HG02973 (cell line): ENCODE data around the gene LRP1B.

ENCODE experiments used
- ATAC-seq: cut with Tn5 transposase; IDR thresholded peaks from one replicate; pipeline ENCODE4 v1.9.1; 2021; ENCODE audit warnings: moderate library complexity; ENCODE audit not compliant: unreplicated experiment

Gene LRP1B

GRCh38 chr2:141704541-141704940 lies 426.3 kb downstream of the LRP1B start:
- no peak for ATAC-seq

DNA sequence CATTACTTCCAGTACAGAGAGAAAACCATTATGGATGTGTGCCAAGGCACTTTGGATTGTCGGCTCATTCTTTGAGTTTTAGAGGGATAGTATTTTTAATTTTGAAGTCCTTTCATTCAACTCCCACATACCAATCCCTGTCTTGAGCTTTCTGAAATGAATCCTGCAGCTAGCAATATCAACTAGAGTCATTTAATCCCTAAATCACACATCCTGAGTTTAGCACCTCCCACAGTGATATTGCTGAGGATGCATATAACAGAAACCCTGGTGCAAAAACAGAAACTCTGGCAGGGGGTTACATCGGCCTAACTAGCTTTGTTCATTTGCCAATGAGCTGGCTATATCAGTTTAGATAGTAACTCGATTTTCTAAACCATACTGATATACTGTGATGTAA lies 427.3 kb downstream of the LRP1B start:
- ATAC-seq, result no peak

GRCh38 chr2:141701618-141702017 lies 429.2 kb downstream of the LRP1B start:
- no peak for ATAC-seq

- no peak for ATAC-seq
Measured at GRCh38 chr2:141699573-141699972, 431.2 kb downstream of the LRP1B start.

- ATAC-seq, result no peak
Measured at GRCh38 chr2:141698500-141698899, 432.3 kb downstream of the LRP1B start.

DNA sequence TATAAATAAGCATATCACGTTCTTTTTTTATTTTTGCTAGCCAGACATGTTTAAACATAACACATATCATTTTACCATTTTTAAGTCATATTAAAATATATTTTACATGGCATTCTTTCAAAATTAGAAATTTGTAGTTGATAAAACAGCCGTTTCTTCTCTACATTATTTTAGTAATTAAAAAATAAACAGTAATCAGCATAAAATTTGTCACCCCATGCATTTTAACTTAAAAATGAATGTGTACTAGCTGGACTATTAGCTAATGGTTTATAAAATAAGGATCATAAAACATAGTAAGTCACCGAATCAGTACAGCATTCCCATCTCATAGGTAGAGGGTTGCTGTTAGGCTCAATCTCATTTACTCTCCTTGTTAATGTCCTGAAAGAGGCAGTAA lies 433.8 kb downstream of the LRP1B start:
- ATAC-seq, result no peak

DNA sequence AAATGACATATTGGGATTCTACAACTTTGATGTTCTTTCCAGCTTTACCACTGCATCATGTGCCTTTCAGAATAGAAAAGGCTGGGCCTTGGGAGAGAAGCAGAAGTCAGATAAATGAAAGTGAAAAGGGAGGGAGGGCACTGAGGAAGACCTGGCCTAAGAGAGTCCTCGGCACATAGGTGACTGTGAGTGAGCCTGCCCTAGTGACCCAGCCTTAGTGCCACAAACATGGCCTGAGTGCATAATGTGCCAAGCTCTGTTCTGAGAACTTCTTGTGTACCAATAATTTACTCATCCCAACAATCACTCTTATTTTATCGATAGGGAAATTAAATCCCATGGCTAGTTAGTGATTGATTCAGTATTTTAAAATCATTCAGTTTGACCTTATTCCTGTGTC lies 436.6 kb downstream of the LRP1B start:
- no peak for ATAC-seq

DNA sequence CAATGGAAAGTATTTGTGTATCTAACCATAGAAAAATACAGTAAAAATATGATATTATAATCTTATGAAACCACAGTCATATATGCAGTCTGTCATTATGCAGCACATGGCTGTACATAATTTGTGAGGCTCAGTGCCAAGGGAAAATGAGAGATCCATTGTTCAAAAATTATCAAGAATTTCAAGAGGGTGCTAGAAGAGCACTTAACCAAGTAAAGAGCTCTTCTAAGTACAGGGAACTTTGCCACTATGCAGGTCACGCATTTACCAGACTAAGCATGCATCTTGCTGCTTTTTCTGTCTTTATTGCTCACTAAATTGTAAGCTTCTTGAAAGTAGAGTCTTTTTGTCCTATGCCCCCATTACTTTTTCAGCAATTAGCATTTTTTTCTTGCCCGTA lies 438.0 kb downstream of the LRP1B start:
- no peak for ATAC-seq

GRCh38 chr2:141676139-141676538 lies 454.7 kb downstream of the LRP1B start:
- ATAC-seq, result no peak

DNA sequence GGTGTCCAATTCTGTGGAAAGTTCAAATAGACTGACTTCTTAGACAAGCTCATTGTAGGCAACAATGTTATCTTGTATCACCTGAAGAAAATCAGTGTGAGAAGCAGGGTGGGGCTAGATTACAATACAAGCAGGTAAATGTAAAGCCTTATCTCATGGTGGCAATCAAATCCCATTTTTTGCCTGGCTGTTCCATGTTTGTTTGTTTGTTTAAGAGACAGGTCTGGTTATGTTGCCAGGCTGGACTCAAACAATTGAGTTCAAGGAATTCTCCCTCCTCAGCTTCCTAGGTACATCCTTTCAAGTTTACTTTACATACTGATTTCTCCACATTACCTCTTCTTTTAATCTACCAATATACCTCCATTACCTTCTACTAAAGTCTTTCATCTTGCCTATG lies 464.6 kb downstream of the LRP1B start:
- ATAC-seq, result no peak

- no peak for ATAC-seq
Measured at GRCh38 chr2:141660232-141660631, 470.6 kb downstream of the LRP1B start.

DNA sequence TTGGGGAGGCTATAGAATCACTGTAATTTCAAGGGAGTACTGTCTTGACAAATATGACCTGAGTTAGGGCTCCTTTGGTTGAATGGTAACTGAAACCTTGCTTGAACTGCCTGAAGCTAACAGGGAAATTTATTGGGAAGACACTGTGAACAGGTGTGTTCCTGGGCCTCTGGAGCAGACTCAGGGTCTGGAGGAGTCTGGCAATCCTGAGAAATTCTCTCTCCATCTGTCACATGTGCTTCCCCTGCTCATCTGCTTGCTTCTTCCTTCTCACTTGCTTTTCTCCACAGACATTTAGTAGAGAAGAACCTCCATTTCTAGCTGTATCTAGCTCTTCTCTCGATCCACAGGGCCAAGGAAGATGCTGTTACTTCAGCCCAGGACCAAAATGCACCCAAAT lies 476.5 kb downstream of the LRP1B start:
- ATAC-seq, result no peak

DNA sequence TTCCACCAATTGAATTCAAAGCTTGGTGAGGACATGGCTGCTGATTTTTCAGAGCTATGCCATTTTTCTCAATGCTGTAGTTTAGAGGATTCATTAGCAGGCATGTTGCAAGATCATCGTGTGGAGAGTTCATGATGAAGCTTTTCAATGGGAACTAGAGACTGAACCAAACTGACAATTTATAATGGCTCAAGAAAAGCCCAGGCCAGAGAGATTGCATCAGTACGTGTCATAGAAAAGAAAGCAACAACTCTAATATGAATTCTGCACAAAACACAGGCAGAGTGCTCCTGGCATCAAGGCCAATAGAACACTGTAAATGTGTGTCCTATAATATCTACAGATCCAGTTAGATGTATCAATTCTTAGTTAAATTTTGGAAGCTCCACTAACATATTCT lies 477.6 kb downstream of the LRP1B start:
- ATAC-seq, result no peak

- ATAC-seq, result no peak
Measured at GRCh38 chr2:141652308-141652707, 478.5 kb downstream of the LRP1B start.

DNA sequence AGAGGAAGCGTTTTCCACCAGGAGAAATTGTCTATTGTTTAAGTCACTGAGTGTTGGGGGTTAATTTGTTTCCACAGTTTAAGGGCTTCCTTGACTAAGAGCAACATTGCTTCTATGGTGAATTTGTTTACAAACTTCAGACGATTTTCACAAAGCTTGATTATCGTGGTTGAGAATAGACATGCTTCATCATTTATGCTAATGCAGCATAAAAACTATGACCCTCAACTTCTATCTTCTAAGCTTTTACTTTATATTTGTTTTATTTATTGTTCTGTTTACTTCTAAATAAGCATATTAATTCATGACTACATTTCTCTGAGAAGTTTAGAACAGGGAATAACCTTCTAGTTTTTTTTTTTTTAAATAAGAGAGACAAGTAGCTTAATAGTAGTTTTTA lies 483.5 kb downstream of the LRP1B start:
- no peak for ATAC-seq

DNA sequence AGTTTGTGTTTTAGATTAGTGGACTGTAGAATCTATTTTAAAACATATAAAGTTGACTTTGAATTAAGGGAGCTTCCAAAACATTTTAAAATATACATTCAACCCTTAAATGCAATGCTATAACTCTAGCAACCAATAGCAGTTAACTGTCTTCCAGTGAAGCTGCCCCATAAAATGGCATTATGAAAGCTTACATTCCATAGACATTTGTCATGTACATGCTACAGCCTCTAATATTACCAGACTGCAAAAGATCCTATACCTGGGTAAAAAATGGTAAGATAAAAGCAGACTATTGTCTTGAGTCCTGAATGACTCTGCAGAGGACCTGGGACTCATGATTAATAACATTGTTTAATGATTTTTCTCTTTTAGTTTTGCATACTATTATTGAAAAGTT lies 489.4 kb downstream of the LRP1B start:
- no peak for ATAC-seq

- ATAC-seq, result no peak
Measured at GRCh38 chr2:141639809-141640208, 491.0 kb downstream of the LRP1B start.

- no peak for ATAC-seq
Measured at GRCh38 chr2:141633132-141633531, 497.7 kb downstream of the LRP1B start.

- ATAC-seq, result no peak
Measured at GRCh38 chr2:141630407-141630930, 500.3 kb downstream of the LRP1B start.

DNA sequence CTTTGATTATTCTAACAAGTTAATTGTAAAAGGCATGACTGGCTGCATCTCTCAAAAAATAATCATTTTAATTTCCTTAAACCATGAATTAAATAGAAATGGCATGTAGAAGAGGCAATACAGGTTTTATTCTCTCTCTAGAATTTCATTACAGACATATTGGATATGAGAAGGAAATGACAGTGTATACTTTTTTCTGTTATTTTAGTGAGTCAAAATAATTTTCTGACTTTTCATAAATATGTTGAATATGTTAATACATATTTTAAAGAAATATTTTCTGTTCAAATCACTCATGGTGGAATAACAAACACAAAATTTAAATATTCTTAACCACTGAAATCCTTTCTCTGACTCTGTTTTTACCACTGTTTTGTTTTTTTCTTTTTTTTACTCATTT lies 510.4 kb downstream of the LRP1B start:
- no peak for ATAC-seq

DNA sequence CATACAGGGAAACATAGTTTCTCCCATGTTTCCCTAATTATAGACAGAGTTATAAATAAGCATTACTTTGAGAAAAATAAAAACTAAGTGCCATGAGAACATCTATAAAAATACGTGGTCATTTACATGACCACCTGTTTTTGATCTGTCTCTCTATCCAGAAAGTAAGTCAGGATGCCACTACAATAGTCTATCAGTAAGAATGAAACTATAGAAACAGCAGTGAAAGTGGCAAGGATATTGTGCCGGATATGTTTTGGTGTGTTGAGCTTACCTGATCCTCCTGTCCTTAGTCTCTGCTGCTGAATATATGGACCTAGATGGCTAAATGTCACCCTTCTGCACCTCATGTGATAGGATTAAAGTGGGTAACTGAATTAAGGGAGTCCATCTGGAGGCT lies 512.4 kb downstream of the LRP1B start:
- no peak for ATAC-seq

DNA sequence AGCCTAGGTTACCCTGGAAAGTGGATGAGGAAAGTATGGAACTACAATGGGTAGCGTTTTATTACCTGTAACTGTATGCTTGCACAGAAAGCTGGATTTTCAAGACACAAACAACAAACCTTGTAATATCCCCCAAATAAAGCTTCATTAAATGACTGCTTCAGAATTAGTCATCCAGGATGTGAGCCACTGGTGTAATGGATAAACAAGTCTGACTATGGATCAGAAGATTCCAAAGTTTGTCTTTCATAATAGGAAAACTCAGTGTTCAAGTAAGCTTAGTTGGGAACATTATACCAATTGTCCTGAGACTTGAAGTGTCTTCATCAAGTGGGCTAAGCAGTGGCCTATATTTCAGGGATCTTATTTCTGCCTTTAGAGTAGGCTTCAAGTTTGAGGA lies 518.8 kb downstream of the LRP1B start:
- no peak for ATAC-seq

- ATAC-seq, result no peak
Measured at GRCh38 chr2:141611176-141611571, 519.6 kb downstream of the LRP1B start.
